ENCODE results near the gene HOXA4. TPM values are rescaled to one million over a fixed set of nuclear protein-coding genes. Genes with fewer than 3 reads are reported as not detected.

Gene HOXA4
- polyA plus RNA-seq, 1 experiment: 1.3 TPM

DNA sequence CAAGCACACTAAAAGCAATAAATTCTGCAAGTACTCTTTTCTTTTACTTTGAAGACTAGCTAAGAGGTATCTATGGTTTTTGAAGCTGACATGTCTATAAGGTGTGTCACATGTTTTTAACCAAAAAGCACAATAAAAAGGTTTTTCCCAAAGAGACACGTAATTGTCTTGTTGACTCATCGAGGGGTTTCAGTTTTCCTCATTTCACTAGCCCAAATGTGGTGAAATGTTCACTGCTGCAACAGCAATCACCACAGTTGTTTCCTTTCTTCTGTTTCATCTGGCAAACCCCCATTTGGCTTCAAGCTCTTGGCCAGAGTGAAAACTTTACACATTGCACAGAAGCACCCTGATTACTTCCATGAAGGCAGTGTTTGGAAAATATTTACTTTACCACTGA, 3.8 kb upstream of the HOXA4 start:
- no peaks in the 10 kb centered on the region for H3K36me3 ChIP-seq (ENCODE audit: control insufficient read depth, insufficient read depth, low read length)
- DNase-seq (ENCODE audit: low read depth): peak; percentile 68
- H3K4me3 ChIP-seq (ENCODE audit: low read depth, low read length): no peak overlapping the region
- TF ChIP-seq, protein P1, sequence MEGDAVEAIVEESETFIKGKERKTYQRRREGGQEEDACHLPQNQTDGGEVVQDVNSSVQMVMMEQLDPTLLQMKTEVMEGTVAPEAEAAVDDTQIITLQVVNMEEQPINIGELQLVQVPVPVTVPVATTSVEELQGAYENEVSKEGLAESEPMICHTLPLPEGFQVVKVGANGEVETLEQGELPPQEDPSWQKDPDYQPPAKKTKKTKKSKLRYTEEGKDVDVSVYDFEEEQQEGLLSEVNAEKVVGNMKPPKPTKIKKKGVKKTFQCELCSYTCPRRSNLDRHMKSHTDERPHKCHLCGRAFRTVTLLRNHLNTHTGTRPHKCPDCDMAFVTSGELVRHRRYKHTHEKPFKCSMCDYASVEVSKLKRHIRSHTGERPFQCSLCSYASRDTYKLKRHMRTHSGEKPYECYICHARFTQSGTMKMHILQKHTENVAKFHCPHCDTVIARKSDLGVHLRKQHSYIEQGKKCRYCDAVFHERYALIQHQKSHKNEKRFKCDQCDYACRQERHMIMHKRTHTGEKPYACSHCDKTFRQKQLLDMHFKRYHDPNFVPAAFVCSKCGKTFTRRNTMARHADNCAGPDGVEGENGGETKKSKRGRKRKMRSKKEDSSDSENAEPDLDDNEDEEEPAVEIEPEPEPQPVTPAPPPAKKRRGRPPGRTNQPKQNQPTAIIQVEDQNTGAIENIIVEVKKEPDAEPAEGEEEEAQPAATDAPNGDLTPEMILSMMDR (IDR thresholded peaks at IDR 0.05; ENCODE audit: insufficient read depth, low read depth, low read length): no peak
- POLR2A ChIA-PET: interaction anchor here (0.6 kb wide), 1 partner anchor 31 kb away, joined by 4 read pairs; no protein-coding TSS in a partner anchor
- CTCF ChIA-PET: interaction anchor here (0.7 to 2.2 kb wide), 4 partner anchors 9 to 1265 kb away, joined by 3 to 11 read pairs (median 3); partner anchors contain the start of gene HOXA5
- H3K27me3 ChIP-seq (ENCODE audit: control insufficient read depth, insufficient read depth, low read length): no peaks in the 10 kb centered on the region

DNA sequence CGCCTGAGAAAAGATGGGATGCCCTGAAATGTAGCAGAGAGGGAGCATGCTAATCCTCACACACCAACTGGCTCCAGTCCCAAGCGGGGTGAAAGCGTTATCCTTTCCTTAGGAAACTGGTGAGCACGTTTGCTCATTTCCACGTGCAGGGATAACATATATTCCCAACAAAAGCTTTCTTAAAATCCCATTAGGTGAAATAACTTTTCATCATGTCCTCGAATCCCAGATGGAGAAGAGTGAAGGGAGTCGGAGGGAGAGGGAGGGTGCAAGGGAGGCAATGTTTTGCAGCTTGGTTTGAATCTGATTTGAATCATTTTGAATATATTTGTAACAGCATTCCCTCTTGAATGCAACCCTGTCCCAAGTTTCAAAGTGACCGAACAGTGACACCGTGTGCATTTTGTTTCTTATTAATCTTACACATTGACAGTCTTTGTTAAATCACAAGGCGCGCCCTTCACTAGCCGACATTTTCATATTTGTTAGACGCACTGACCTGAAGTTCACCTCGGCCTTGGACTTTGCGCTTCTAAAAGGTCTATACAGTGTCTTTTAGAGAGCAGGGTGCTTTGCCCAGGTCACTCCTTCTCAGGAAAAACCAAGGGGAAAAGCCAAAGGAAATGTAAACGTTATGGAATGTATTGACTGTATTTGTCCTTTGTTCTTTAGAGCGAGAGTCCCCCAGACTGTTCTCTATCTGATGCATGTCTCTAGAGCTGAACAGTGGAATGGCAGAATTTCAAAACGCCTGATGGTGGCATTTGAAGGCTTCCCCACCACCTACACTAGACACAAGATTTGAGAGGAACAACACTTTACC, 3.1 kb upstream of the HOXA4 start:
- POLR2A ChIA-PET: no interaction called here
- DNase-seq (ENCODE audit: low read depth): no peak
- H3K36me3 ChIP-seq (ENCODE audit: control insufficient read depth, insufficient read depth, low read length): no peaks in the 10 kb centered on the region
- TF ChIP-seq, protein P1 (IDR thresholded peaks at IDR 0.05; ENCODE audit: insufficient read depth, low read depth, low read length): no peak
- CTCF ChIA-PET: interaction anchor here (0.6 to 2.2 kb wide), 3 partner anchors 10 to 1264 kb away, joined by 3 to 11 read pairs (median 3); partner anchors contain the start of gene HOXA5
- no peaks in the 10 kb centered on the region for H3K27me3 ChIP-seq (ENCODE audit: control insufficient read depth, insufficient read depth, low read length)
- H3K4me3 ChIP-seq (ENCODE audit: low read depth, low read length): no peak overlapping the region

DNA sequence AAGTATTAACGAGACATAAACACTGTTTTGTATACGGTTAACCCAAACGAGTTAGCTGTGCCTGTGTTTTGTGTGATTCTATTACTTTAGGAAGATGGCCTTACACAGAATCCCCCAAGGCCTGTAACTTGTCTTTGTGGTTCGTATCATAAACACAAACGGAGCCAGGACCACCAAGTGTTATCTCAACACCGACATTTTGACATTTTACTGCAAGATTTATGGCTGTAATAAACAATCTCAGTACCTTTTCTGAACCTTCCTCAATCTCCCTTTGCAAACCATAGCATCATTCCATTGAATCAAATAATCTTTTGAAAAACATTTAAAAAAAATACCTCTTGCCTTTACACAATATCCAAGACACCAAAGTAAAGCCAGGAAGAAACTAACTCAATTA, 2.4 kb upstream of the HOXA4 start:
- no peak overlapping the region for H3K4me3 ChIP-seq (ENCODE audit: low read depth, low read length)
- ChIA-PET CTCF (interaction anchor here (0.6 to 2.2 kb wide), 3 partner anchors 18 to 446 kb away, joined by 3 to 8 read pairs (median 5); no protein-coding TSS in a partner anchor), POLR2A (no interaction called here)
- no peaks in the 10 kb centered on the region for H3K36me3 ChIP-seq (ENCODE audit: control insufficient read depth, insufficient read depth, low read length)
- TF ChIP-seq, protein P1 (IDR thresholded peaks at IDR 0.05; ENCODE audit: insufficient read depth, low read depth, low read length): no peak
- no peak for DNase-seq (ENCODE audit: low read depth)
- no peaks in the 10 kb centered on the region for H3K27me3 ChIP-seq (ENCODE audit: control insufficient read depth, insufficient read depth, low read length)

DNA sequence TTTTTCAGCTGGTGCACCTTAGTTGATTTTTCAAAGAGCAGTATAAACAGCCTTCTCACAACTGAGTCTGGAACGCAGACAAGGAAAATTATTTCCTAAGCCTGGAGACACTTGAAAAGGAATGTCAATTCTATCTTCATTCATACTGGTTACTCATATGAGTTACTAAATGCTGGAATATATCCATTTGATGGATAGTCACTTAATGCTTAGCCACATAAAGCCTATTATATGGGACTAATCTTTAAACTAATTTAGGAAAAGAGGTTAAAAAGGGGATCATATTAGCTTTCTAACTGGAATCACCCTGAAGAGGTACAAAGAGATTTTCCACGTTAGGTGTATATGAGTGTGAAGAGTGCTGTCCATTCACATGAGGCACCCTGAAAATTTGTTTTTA, 1.7 kb upstream of the HOXA4 start:
- TF ChIP-seq, protein P1 (IDR thresholded peaks at IDR 0.05; ENCODE audit: insufficient read depth, low read depth, low read length): no peak
- CTCF ChIA-PET: interaction anchor here (0.6 to 2.2 kb wide), 8 partner anchors 9 to 465 kb away, joined by 3 to 10 read pairs (median 4); no protein-coding TSS in a partner anchor
- no peak for DNase-seq (ENCODE audit: low read depth)
- Histone ChIP-seq H3K4me3 (ENCODE audit: low read depth, low read length) (no peak overlapping the region), H3K27me3 (ENCODE audit: control insufficient read depth, insufficient read depth, low read length) (no peaks in the 10 kb centered on the region), H3K36me3 (ENCODE audit: control insufficient read depth, insufficient read depth, low read length) (no peaks in the 10 kb centered on the region)
- POLR2A ChIA-PET: no interaction called here

DNA sequence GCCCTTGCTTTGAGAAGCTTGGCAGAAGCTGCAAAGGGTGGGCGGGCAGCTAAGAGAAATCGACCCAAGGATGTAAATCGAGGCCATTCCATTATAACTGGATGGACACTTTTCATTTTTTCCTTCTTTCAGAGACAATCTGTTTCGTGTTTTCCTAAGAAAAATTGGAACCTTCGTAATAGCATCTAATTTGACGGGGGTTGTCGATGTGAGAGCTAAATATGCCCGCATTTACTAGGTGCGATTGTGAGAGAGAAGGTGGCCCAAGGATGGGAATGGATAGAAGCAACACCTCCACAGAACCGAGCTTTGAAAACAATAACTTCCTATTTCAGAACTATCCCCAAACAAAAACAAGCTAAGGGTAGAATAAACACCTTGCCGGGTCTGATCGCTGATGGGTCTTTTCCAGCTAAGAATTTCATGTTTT, 848 bp upstream of the HOXA4 start:
- DNase-seq (ENCODE audit: low read depth): no peak
- Histone ChIP-seq H3K4me3 (ENCODE audit: low read depth, low read length) (peak overlapping the region; percentile 78), H3K27me3 (ENCODE audit: control insufficient read depth, insufficient read depth, low read length) (no peaks in the 10 kb centered on the region), H3K36me3 (ENCODE audit: control insufficient read depth, insufficient read depth, low read length) (no peaks in the 10 kb centered on the region)
- ChIA-PET POLR2A (no interaction called here), CTCF (interaction anchor here (0.6 to 2.2 kb wide), 12 partner anchors 8 to 1599 kb away, joined by 3 to 15 read pairs (median 5); partner anchors contain the start of gene HOXA5)
- TF ChIP-seq, protein P1 (IDR thresholded peaks at IDR 0.05; ENCODE audit: insufficient read depth, low read depth, low read length): no peak

Measured in BJ (cell line).